Left kidney (tissue), 2 donors: Measurements from ENCODE around the gene COX7A2. TPM values are rescaled to one million over a fixed set of nuclear protein-coding genes. Genes with fewer than 3 reads are reported as not detected.

ENCODE experiments used
- DNase-seq: peaks from one replicate; pipeline ENCODE4 v3.0.0-alpha.2; 2013
- polyA plus RNA-seq: library from polyadenylated mRNA; unstranded; fragments of 120-200 nt; gene quantifications from one replicate; pipeline ENCODE4 v1.2.1, GENCODE V29; 2013; ENCODE audit not compliant: insufficient read length

Gene COX7A2
- polyA plus RNA-seq, 1 donor, result 249 TPM

DNA sequence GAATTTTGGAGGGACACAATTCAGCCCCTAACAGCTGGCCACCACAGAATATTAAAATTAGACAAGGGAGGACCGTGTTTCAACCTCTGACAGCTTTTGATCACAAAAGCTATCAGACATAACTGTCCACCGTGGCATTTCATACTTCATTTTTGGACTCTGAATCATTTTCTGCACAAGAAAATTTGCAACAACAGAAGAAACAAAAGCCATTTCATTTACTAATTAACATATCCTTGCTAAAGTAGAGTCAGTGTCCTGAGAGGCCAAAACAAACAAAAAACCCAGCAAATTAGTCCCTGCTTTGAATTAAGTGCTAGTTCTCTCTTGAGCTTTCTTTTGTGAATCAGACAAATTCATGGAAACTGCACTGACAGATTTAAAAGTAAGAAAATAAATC lies 20.2 kb downstream of the COX7A2 start:
- DNase-seq, result no peak

DNA sequence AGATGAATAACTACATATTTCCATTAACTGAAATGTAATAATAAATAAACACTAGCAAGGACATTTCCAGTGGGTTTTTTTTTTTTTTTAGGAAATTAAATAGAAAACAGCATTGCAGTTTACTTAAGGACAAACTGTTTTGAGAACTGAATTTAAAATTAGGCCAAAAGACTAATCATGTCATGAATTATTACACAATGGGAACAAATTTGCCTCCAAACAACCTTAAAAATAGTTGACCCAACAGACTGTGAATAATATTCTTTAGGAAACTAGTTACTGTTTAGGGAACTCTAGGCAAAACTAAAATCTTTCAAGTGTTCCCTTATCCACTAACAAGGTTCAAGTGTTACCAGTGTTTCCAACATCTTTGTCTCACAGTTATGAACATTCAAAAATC lies 21.3 kb downstream of the COX7A2 start:
- DNase-seq, result no peak

DNA sequence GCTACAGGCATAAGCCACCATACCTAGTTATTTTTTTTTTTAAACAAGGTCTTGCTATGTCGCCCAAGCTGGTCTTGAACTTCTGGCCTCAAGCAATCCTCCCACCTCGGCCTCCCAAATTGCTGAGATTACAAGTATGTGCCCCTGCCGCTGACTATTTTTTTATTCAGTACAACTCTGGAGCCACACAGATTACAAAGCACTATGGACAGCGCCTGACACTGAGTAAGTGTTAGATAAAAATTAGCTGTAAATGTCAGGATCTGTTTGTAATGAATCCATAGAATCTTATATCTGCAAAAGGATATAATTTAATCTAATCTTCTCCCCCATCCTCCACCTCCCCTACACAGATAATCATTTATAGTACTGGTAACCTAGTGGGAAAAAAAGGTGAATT lies 22.5 kb downstream of the COX7A2 start:
- DNase-seq, result no peak

DNA sequence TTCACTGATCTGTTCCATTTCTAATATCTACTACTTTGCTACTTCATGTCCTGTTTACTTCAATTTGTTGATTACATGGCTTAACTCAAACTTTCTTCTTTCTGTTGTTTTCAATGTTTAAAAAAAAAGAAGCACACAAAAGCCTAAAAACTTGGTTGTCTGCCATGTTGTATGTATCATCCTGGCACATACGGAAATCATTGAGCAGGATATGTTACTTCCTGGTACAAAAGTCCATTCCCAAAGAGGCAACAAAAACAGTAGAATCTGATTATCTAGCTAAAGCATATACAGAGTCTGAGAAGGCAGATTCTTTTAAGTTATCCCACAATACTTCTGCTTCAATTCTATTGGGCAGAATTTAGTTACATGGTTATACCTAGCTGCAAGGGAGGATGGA lies 23.2 kb downstream of the COX7A2 start:
- no peak for DNase-seq

DNA sequence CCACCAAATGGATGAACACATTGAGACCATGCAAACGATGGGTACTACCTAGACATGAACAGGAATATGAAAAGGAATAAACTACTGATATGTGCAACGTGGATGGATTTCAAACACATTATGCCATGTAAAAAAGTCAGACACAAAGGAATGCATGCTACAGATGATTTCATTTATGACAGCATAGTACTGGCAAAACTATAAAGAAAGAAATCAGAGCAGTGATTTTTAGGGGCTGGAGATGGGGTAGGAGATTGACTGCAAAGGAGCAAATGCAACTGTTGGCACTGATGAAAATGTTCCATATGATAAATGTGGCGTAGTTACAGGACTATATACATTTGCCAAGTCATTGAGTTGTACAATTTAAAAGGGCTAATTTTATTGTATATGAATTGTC lies 24.3 kb downstream of the COX7A2 start:
- DNase-seq, result no peak

DNA sequence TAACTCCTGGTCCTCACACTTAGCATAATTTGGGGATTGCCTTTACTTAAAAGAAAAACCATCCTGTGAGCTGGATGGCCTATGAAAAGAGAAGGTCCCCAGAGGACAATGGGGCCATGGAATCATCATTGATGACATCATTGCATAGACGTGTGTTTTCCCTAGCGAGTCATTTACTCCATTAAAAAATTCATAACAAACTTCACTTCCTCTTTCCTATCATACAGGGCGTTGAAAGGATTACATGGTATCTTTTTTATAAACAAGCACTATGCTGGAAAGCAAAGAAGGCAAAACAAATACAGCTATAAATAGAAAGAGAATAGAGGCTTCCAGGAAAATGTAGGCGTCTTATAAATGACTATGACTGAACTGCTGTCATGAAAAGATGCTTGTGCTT lies 26.4 kb downstream of the COX7A2 start:
- DNase-seq, result no peak

DNA sequence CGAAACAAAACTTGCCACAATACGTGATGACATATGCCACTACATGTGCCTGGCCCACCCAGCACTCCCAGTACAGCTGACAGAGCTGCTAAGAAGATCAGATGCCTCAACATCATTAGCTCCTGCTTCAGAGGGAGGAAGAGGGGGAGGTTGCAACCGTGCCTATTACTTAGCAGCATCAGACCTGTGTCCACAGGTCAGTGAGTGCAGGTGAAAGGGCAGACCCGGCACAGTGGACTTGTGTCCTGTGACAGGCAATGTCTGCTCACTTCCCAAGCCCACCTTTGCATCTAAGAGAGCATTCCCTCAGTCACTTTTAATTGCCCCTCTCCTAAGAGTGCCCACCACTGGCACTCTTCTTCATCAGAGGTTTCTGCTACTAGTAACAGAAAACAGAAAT lies 28.3 kb downstream of the COX7A2 start:
- DNase-seq, result no peak

DNA sequence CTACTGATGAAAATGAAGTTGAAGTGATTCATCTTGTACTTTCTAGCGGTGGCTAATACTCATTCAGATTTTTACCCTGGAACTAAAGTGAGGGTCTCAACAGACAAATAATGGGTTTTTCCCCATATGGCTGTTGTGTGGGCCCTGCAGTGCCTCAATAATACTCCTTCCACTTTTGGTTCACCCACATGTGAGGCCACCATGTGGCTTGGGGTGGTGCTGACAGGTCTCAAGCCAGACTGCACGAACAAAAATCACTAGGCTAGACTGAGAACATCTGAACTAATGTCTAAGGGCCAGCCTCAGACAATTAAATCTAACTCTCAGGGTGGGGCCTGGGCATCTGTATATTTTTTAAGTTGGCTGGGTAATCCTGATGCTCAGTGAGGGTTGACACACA lies 29.9 kb downstream of the COX7A2 start:
- no peak for DNase-seq

DNA sequence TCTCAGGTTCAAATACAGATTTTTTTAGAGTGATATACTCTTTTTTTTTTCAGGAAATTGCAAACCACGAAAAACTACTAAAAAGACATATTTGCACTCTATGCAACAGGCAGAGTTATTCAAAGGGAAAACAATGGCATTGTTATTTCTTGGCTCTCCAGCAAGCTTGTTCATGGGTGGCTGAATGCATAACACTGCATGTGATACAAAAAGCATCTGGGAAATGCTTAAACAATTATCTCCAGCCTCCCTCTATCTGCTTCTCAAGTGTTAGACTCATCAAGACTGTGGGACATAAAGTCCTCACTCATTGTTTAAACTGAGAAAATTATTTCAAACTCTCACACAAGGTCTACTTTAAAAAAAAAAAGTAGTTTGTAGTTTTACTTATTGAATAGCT lies 30.5 kb downstream of the COX7A2 start:
- no peak for DNase-seq

DNA sequence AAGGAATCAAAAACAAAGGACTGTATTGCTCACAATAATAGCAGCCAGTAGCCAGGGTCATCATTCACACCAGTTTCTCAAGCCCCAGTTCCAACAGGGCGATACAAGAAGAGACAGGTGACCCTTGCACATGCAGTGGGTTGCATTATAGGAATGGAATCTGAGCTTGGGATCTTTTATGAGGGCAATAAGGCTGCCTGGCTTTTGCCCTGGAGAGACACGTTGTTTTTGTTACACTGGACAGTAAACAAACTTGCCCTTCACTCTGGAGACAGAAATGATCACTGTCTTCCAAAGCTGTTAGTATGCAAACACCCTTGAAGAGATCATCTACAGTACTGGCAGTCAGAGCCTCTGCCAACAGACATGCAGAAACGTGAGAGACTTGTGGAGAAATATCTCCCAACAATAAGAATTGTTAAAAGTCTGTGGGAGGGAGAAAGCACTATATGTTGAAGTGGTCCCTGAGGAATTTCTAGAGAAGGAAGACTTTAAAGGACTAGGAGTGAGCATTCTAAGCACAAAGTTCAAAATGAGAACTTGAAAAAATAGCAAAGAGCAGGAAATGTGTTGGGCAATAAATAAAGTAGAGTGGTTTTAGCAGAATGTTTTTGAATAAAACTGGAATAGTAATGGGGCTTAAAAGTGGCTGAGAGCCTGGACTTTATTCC lies 31.5 kb downstream of the COX7A2 start:
- DNase-seq, result no peak

DNA sequence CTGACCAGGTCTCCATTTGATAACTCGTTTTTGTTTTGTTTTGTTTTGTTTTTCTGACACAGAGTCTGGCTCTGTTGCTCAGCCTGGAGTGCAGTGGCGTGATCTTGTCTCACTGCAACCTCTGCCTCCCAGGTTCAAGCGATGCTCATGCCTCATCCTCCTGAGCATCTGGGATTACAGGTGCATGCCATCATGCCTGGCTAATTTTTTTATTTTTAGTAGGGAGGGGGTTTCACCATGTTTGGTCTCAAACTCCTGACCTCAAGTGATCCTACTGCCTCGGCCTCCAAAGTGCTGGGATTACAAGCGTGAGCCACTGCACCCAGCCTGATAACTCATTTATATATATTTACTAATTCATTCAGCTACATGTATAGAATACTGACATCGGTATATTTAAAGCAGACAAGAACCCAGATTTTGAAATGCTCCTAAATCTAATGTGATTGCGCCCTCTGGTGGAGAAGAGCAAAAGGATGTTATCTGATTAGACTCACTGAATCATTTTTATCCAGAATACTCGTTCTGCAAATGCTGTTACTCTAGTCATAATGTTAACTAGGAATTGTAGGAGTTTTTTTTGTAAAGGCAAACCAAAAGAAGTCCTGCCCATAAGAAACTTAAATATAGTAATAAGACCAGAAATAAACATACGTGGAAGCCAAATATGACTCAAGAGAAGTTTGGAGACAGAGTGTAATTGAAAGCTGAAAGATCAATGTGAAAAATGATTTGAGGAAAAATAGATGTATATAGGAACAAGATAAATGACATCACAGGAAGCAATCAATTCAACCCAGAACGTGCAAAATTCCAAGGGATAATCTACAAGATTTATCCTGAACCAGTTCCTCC lies 32.5 kb downstream of the COX7A2 start:
- no peak for DNase-seq

DNA sequence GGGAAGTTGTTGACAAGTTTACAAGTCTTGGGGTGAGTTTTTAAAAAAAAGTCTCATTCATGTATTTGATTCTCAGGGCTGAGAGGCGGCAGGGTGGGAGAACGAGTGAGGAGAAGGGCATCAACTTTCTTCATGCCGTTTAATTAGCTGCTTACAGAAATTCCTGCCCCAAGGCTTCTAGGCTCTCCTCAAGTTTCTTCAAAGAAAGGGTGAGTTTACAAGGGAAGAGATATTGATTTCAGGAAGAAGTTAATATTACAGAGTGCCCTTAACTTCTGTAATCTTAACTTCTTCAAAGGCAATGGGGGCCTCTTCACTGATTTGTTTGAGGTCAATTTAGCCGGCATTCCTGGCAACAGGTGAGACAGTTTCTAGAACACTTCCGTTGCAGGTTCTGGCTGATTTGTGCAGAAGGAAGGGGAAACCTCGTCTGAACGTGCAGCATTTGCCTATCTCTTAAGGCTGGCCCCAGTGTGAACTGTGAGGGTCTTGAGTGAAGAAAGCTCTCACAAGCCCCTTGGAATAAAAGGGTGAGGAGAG lies 34.3 kb downstream of the COX7A2 start:
- DNase-seq, result no peak

DNA sequence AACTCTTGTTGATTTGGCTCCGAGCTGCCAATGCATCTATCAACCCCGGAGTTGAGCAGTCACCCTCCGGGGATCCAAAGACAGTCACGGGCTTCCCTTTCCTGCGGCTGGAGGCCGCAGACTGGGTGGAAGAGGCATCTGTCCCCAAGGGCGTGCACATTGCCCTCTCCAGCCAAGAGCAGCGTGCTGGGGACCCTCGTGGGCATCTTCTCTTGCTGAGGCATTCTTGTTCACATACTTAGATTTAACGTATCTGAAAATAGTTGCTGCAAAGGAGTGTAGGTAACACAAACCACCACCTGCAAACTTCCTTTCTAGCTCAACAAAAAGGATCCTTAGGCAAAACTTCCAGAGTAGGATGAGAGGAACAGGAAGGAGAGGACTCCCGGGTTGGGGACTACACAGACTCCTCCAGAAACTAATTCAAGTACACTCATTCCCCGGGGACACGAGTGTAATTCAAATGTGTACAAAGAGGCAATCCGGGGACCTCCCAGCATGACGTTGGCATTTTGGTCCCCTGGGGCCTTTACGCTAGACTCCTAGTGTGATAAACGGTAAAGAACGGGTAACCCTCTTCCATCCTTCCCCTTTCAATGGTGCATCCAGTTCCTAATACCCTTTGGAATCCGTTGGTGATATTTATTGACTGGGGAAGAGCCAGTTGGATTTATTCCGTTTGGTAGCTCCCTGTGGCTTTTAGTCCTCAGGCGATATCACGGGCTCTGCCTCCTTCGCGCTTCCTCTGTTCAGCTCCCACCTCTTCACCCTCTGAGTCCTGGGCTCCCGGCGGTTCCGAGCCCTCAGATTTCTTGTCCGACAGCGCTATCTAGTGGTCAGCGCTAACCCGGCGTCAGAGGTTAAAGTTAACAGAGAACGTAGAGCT lies 35.1 kb downstream of the COX7A2 start:
- peak; percentile 88 for DNase-seq

DNA sequence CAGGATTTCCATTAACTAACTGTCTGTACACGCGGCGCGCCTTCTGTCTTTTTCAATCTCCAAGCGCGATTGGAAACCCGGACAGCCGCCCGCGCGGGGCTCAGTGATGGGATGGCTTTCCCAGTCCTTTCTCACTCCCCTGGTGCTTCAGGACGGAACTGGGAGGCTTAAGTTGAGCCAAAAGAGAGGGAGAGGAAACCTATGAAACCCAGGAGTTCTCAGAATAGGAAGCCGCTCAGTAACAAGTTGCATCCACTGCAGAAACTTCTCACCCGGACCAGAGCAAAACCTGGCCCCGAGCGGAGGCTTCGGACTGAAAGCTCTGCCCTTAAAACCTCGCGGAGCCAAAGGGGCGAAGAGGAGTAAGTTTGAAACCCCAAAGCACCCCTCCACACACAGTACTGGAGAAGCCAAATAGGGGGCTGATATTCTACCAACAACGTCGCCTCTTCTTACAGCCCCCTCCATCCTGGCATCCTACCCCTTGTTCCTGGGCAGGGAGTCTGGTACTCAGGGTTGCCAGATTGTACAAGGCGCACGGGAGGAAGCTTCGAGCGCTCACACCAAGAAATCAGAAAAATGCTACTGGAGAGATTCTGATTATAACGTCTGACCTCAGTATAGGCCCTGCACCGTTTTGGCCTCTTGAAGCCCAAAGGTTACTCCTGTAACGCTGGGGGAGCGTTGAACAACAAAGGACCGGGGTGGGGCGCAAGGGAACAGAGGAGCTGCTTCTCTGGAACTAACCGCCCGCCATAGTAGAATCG lies 36.8 kb downstream of the COX7A2 start:
- DNase-seq, result no peak

DNA sequence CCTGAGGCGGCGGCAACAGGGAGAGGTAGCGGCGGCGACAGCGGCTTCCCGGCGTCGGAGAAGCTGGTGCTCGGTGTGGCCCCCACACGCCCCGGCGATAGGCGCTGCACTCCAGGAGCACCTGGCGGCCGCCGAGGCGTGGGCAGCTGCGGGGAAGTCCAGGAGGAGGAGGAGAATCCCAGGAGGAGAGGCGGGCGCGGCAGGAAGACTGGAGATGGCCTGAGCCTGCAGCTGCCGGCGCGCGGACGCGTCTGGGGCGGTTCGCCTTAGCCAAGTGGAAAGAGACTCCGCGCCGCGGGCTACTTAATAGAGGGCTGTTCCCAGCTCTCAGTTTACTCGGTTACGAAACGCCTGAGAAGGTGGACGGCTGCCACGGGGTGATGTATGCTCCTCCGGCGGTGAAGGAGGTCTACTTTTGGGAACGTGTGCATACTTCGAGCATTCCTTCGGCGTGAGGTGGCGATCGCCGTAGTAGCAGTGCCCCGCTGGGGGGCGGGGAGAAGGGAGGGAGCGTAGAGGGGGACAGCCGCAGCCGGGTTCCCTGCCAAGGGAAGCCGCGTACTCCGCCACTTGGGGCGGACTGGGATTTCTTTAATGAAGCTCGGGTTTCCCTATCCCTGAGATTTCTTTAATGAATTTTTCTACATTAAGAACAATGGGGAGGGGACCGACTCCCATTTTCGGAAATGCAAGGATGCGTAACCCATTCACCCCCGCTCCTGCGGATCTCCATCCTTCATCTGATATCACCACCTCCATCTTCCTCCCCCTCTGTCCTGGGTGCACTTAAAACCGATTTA lies 37.6 kb downstream of the COX7A2 start, which contains the start of gene COL12A1:
COL12A1 (minus strand) TSS at position 278 of the 800 bp plus-strand sequence. CDS start 3,261 bp downstream, outside the sequence.
- no peak for DNase-seq

DNA sequence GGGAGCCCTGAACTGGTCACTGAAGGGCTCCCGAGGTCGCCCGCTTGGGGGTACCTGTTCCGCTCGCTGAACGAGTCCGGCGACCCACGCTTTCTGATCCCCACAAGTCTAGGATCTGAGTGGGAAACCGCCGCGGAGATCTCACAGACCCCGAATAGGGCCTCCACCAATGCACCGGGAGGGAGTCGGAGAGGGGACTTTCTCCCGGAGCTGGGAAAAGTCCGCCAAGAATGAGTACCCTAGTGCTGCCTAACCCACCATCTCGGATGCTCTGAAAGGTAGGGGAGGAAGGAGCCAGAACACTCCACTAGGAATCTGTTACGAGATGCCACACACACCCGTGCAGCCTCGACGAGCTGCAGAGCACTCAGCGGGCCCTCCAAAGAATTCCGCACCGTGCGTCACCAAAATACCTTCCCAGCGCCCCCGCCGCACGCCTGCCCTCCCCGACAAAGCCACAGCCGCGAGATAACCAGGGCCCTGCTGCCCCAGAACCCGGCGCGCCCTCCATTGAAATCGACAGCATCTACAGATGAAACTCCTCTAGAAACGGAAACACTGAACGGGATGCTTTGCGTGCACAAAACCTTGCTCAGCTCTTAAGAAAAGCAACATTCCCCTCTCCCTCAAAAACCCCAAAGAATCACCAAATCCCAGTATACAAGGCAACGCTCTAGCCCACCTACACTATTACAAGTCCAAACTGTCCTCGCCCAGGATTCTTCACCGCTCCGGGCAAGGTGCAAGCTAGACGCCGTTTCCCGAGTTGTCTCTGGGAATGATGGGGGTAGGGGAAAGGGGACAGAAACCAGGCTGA lies 38.4 kb downstream of the COX7A2 start:
- no peak for DNase-seq

DNA sequence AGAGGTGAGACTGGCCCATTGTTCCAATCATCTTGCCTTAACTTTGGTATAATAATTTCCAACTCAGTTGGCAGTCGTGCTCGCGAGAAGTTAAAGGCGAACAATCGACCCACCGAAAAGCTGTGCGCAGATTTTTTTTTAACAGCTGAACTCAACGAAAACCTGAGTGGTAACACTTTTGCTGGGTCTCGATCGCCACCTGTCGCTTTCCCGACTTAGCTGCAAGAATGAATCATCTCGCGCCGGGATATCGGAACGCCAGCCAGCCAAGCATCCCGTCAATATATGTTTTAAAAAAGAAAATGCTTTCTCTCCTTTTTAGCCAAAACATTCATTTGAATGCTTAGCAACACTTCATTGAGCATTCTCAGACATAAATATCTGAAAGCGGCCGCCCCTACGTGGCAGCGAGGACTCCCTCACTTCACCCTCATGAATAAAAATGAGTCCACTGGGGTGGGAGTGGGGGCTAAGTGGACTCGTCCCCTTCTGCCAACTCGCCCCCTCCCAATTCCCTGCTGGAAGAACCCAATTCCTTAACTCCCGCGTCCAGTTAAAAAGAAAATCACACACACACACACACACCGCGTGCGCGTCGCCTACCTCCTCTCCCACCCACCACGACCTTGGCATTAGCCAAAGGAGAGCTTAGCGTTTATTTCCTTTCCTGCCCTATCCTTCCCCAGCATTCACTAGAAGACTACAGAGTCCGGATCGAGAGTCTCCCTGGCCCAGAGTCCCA lies 39.2 kb downstream of the COX7A2 start:
- DNase-seq, result peak; percentile 83

DNA sequence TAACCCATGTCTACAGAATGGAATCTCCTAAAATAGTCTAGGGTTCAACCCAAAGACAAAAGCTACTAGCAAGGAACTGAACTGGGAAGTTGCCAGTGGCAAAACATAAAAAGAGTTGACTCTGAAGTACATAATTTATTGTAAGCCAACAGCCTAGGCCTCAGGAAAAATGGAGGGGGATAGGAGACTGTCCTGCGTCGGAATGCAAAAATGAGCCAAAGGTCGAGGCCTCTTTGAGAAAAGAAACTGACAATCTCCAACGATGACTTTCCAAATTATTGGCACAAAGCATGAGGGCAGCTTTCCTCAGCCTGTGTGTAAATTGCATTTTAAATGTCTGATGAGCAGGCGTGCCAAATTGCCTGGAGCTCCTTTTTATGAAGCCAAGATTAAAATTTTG lies 39.9 kb downstream of the COX7A2 start:
- DNase-seq, result no peak

DNA sequence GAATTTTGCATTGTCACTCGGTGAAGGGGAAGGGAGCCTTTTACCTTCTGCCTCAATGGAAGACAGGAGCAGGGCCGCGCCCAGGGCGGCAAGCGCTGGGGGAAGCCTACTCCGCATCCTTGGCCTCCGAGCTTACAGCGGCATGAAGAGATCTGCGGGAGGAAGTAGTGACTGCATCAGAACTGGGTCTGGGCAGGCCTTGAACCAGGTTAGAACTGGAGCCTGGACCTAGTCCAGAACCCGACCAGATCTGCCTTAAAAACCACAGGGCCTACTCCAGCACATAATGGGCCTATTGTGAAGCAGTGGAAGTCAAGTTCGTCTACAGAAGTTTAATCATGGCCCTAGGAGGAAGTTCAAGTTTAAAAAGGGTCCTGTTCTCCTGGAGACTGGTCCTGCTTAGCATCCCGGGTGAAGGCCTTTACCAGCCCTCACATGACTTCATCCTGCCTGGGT lies 40.9 kb downstream of the COX7A2 start:
- DNase-seq, result no peak
